ENCODE data around the gene ARRB1. TPM values are rescaled to one million over a fixed set of nuclear protein-coding genes. Genes with fewer than 3 reads are reported as not detected.
"Not testable (repeated sequence)": the region's sequence is repeated elsewhere in the genome, so short reads cannot be mapped to it uniquely, and the experiment has no call there.

ARRB1 gene
- total RNA-seq, 4 donors from 2014 or later, result 34.7 to 75.0 (median 58.1) TPM

DNA sequence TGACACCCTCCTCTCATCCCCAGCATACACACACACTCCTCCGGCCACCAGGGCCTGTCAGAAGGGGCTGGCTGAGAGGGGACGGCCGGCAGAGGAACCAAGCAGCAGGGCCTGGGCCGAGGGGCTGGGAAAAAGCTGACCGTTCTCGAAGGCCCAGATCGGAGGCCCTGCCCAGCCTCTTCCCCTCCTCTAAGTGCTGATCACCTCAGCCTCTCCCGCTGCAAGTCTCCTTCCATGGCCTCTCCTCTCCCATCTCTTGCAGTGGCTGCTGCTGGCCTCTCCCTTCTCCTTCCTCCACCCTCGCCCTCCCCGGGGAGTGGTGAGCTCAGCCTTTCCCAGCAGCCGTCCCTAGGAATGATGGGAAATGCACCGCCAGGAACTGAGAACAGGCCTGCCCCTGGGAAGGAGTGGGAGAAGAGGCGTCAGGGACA lies 39.6 kb downstream of the ARRB1 start:
- ATAC-seq (ENCODE audit: low FRiP score) (peak; percentile 42), DNase-seq (ENCODE audit: low spot score) (no peak)
- TF ChIP-seq, protein P1, sequence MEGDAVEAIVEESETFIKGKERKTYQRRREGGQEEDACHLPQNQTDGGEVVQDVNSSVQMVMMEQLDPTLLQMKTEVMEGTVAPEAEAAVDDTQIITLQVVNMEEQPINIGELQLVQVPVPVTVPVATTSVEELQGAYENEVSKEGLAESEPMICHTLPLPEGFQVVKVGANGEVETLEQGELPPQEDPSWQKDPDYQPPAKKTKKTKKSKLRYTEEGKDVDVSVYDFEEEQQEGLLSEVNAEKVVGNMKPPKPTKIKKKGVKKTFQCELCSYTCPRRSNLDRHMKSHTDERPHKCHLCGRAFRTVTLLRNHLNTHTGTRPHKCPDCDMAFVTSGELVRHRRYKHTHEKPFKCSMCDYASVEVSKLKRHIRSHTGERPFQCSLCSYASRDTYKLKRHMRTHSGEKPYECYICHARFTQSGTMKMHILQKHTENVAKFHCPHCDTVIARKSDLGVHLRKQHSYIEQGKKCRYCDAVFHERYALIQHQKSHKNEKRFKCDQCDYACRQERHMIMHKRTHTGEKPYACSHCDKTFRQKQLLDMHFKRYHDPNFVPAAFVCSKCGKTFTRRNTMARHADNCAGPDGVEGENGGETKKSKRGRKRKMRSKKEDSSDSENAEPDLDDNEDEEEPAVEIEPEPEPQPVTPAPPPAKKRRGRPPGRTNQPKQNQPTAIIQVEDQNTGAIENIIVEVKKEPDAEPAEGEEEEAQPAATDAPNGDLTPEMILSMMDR (IDR thresholded peaks at IDR 0.05), result no peak

GRCh38 chr11:75308986-75309385 lies 42.5 kb downstream of the ARRB1 start:
- no peak for ATAC-seq (ENCODE audit: low FRiP score)
- no peak for DNase-seq (ENCODE audit: low spot score)
- TF ChIP-seq, protein P1 (IDR thresholded peaks at IDR 0.05), result no peak

DNA sequence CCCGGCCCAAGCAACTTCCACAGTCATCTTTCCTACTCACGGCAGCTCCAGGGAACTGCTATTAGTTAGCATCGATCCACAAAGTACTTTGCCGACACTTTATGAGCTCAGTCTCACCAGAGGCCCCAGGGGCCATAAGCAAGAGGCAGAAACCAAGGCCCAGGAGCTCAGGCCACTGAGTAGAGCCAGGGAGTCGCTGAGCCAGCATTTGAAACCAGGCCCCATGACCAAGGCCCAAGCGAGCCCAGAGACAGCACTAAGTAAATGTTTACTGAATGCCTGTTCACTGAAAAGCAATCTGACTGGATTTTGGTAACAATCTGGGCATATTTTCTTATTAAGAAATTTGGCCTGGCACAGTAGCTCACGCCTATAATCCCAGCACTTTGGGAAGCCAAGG lies 43.3 kb downstream of the ARRB1 start:
- DNase-seq (ENCODE audit: low spot score), result no peak
- TF ChIP-seq, protein P1 (IDR thresholded peaks at IDR 0.05), result no peak
- ATAC-seq (ENCODE audit: low FRiP score), result no peak

- ATAC-seq (ENCODE audit: low FRiP score), result no peak
- TF ChIP-seq, protein P1 (IDR thresholded peaks at IDR 0.05), result no peak
- no peak for DNase-seq (ENCODE audit: low spot score)
These were observed 44.4 kb downstream of the ARRB1 start for GRCh38 chr11:75307058-75307457.

GRCh38 chr11:75306529-75306928 lies 44.9 kb downstream of the ARRB1 start:
- no peak for DNase-seq (ENCODE audit: low spot score)
- ATAC-seq (ENCODE audit: low FRiP score), result no peak
- TF ChIP-seq, protein P1 (IDR thresholded peaks at IDR 0.05), result no peak

DNA sequence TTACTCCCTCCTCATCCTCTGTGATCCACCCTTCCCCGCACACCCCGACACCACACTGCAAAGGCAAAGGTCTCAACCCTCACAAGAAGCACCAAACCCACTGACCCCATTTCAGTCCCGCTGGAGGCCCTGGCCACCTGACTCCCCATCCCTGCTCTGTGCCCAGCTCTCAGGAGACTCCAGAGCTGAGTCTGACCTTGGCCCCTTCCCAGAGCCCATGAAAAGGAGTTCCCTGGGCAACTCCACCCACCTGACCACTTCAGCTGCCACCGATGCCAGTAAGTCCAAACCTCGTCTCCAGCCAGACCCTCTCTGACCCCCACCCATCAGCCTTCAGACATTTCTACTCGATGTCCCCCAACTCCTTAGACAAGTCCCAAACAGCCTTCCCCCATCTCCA lies 45.5 kb downstream of the ARRB1 start:
- ATAC-seq (ENCODE audit: low FRiP score), result no peak
- no peak for DNase-seq (ENCODE audit: low spot score)
- TF ChIP-seq, protein P1 (IDR thresholded peaks at IDR 0.05), result no peak

- ATAC-seq (ENCODE audit: low FRiP score) (no peak), DNase-seq (ENCODE audit: low spot score) (no peak)
- TF ChIP-seq, protein P1 (IDR thresholded peaks at IDR 0.05), result no peak
These were observed 46.0 kb downstream of the ARRB1 start for GRCh38 chr11:75305452-75305851.

DNA sequence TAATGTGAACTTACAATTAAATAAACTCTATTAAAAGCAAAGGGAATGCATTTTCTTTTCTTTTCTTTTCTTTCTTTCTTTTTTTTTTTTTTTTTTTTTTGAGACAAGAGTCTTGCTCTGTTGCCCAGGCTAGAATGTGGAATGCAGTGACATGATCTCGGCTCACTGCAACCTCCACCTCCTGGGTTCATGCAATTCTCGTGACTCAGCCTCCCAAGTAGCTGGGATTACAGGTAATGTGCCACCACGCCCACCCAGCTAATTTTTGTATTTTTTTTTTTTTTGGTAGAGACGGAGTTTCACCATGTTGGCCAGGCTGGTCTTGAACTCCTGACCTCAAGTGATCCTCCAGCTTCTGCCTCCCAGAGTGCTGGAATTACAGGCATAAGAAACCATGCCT lies 46.5 kb downstream of the ARRB1 start:
- ATAC-seq (ENCODE audit: low FRiP score); DNase-seq (ENCODE audit: low spot score): not testable (repeated sequence)

Measured in omental fat pad (tissue), 4 donors.